Ureter (tissue), 1 donor: Measurements from ENCODE around the gene TBL3. TPM values are rescaled to one million over a fixed set of nuclear protein-coding genes. Genes with fewer than 3 reads are reported as not detected.
A peak's percentile ranks its signal among the peaks of the same experiment; 100 is the strongest.
"Not testable (repeated sequence)": the region's sequence is repeated elsewhere in the genome, so short reads cannot be mapped to it uniquely, and the experiment has no call there.

Source experiments
- DNase-seq: peaks from one replicate; pipeline ENCODE4 v3.0.0-alpha.2; 2020; ENCODE audit warnings: low spot score
- total RNA-seq: library from RNA; stranded (reverse); gene quantifications from one replicate; pipeline ENCODE4 v1.2.4, GENCODE V29; 2023
- donor health status: DM: yes; HTN: yes; CAD: no.

The TBL3 gene
- total RNA-seq, 1 donor from 2014 or later, result 37.0 TPM

GRCh38 chr16:1998852-1999801 lies 27.3 kb downstream of the TBL3 start:
- no peak for DNase-seq

GRCh38 chr16:1999866-2000514 lies 28.1 kb downstream of the TBL3 start:
- no peak for DNase-seq

- no peak for DNase-seq
These were observed 29.2 kb downstream of the TBL3 start for GRCh38 chr16:2001035-2001434.

- no peak for DNase-seq
These were observed 29.9 kb downstream of the TBL3 start for GRCh38 chr16:2001456-2002355.

GRCh38 chr16:2002406-2003230 lies 30.8 kb downstream of the TBL3 start:
- DNase-seq, result no peak

GRCh38 chr16:2003231-2003826 lies 31.5 kb downstream of the TBL3 start:
- no peak for DNase-seq

- peak; percentile 84 for DNase-seq
These were observed 32.2 kb downstream of the TBL3 start for GRCh38 chr16:2003827-2004641.

GRCh38 chr16:2004795-2005517 lies 33.1 kb downstream of the TBL3 start:
- DNase-seq, result no peak

GRCh38 chr16:2005646-2006045 lies 33.8 kb downstream of the TBL3 start:
- DNase-seq, result no peak

GRCh38 chr16:2006317-2006716 lies 34.5 kb downstream of the TBL3 start:
- no peak for DNase-seq

GRCh38 chr16:2007081-2007836 lies 35.4 kb downstream of the TBL3 start:
- no peak for DNase-seq

- DNase-seq, result no peak
These were observed 36.2 kb downstream of the TBL3 start for GRCh38 chr16:2008009-2008526.

GRCh38 chr16:2008631-2009163 lies 36.8 kb downstream of the TBL3 start:
- no peak for DNase-seq

- no peak for DNase-seq
These were observed 37.4 kb downstream of the TBL3 start for GRCh38 chr16:2009164-2009711.

GRCh38 chr16:2009791-2010510 lies 38.1 kb downstream of the TBL3 start, which contains the start of gene ZNF598:
Gene ZNF598 (minus strand): TSS chr16:2009821.
- peak; percentile 74 for DNase-seq

GRCh38 chr16:2011726-2012125 lies 39.9 kb downstream of the TBL3 start:
- DNase-seq, result not testable (repeated sequence)

- DNase-seq, result no peak
These were observed 41.7 kb downstream of the TBL3 start for GRCh38 chr16:2013527-2013926.
